ENCODE results near the gene TTN. TPM values are rescaled to one million over a fixed set of nuclear protein-coding genes. Genes with fewer than 3 reads are reported as not detected.

Gene TTN
- polyA plus RNA-seq, 3 donors: under 0.01 to 0.12 (median 0.08) TPM

- intact Hi-C loops (cut with micrococcal nuclease): no loop called here
- H3K27me3 Mint-ChIP-seq (ENCODE audit: low read depth in 3 of 3): peaks cover 0 to 2% (median 0%) of the 10 kb centered on the region in 3 donors
- no peak overlapping the region for H3K27ac Mint-ChIP-seq
Observed at GRCh38 chr2:178704876-178705275, 102.3 kb downstream of the TTN start.

DNA sequence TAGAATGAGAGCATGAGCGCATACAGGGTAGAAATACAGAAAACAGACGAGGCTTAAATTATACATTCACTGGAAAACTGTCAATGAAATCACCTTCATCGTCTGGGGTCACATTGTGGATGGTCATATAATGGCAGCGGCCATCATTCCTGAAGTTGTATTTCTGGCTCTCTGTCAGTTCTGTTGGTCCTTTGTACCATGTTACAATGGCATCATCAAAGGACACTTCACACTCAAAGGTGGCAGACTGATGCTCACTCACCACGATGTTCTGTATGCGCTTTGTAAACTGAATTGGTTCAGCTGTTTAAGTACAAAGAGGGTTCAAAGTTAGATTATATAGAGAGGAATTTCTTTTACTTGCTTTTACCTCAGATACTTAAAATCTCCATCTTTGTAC lies 104.9 kb downstream of the TTN start:
- 96% methylated on average over 3 of the region's 6 CpGs for WGBS (ENCODE audit: insufficient coverage)
- Histone ChIP-seq H3K9ac (ENCODE audit: insufficient read depth, low read length, poor library complexity, severe bottlenecking) (no peak overlapping the region), H3K4me1 (ENCODE audit: control insufficient read depth in 1 of 2, insufficient read depth in 2 of 2, low read length in 2 of 2) (no peaks in the 10 kb centered on the region), H3K36me3 (replicated peaks in 1 of 2; ENCODE audit: control insufficient read depth in 1 of 2, insufficient read depth in 2 of 2, low read length in 2 of 2) (no peaks in the 10 kb centered on the region), H3K4me3 (replicated peaks in 1 of 3; ENCODE audit: low read depth in 2 of 3, low read length in 3 of 3) (no peak overlapping the region), H3K79me2 (ENCODE audit: insufficient read depth, low read length) (no peaks in the 10 kb centered on the region), H3K9me3 (replicated peaks in 1 of 2; ENCODE audit: control insufficient read depth in 1 of 2, insufficient read depth in 1 of 2, low read length in 2 of 2) (no peaks in the 10 kb centered on the region), H4K20me1 (ENCODE audit: insufficient read depth, low read length) (no peaks in the 10 kb centered on the region), H3K4me2 (replicated peaks; ENCODE audit: extremely low read depth, low read length, poor library complexity, severe bottlenecking) (no peak overlapping the region), H3K27ac (ENCODE audit: low read depth in 1 of 2, low read length in 2 of 2) (no peak overlapping the region), H2AFZ (ENCODE audit: insufficient read depth, low read depth, low read length, poor library complexity, severe bottlenecking) (no peak overlapping the region), H3K27me3 (ENCODE audit: control insufficient read depth in 2 of 2, insufficient read depth in 2 of 2, low read length in 2 of 2) (no peaks in the 10 kb centered on the region)
- peaks cover 0 to 2% (median 0%) of the 10 kb centered on the region in 3 donors for H3K27me3 Mint-ChIP-seq (ENCODE audit: low read depth in 3 of 3)
- peaks cover 2% of the 10 kb centered on the region for H3K4me1 Mint-ChIP-seq
- H3K36me3 Mint-ChIP-seq: no peaks in the 10 kb centered on the region
- no peak overlapping the region for H3K27ac Mint-ChIP-seq
- intact Hi-C loops (cut with micrococcal nuclease): no loop called here
- DNase-seq: no peak
- no peak overlapping the region for H3K4me3 Mint-ChIP-seq
- no peak for TF ChIP-seq CTCF (IDR thresholded peaks at IDR 0.05)
- H3K9me3 Mint-ChIP-seq: peaks cover 0 to 4% (median 0%) of the 10 kb centered on the region in 7 donors

More at GRCh38 chr2:178704876-178705275, 102.3 kb downstream of the TTN start:
- H3K27ac ChIP-seq (ENCODE audit: low read depth in 1 of 2, low read length in 2 of 2): no peak overlapping the region
- no peaks in the 10 kb centered on the region for H3K79me2 ChIP-seq (ENCODE audit: insufficient read depth, low read length)
- H3K9me3 Mint-ChIP-seq: no peaks in the 10 kb centered on the region
- WGBS (ENCODE audit: insufficient coverage): no CpG with 5 or more reads among the region's 5 CpGs
- no peak overlapping the region for H2AFZ ChIP-seq (ENCODE audit: insufficient read depth, low read depth, low read length, poor library complexity, severe bottlenecking)
- no peaks in the 10 kb centered on the region for H3K36me3 ChIP-seq (replicated peaks in 1 of 2; ENCODE audit: control insufficient read depth in 1 of 2, insufficient read depth in 2 of 2, low read length in 2 of 2)
- no peak overlapping the region for H3K4me3 Mint-ChIP-seq
- no peak overlapping the region for H3K4me3 ChIP-seq (replicated peaks in 1 of 3; ENCODE audit: low read depth in 2 of 3, low read length in 3 of 3)
- H3K27me3 ChIP-seq (ENCODE audit: control insufficient read depth in 2 of 2, insufficient read depth in 2 of 2, low read length in 2 of 2): no peaks in the 10 kb centered on the region
- H3K4me1 ChIP-seq (ENCODE audit: control insufficient read depth in 1 of 2, insufficient read depth in 2 of 2, low read length in 2 of 2): no peaks in the 10 kb centered on the region
- no peak overlapping the region for H3K9ac ChIP-seq (ENCODE audit: insufficient read depth, low read length, poor library complexity, severe bottlenecking)
- H4K20me1 ChIP-seq (ENCODE audit: insufficient read depth, low read length): no peaks in the 10 kb centered on the region
- H3K9me3 ChIP-seq (replicated peaks in 1 of 2; ENCODE audit: control insufficient read depth in 1 of 2, insufficient read depth in 1 of 2, low read length in 2 of 2): no peaks in the 10 kb centered on the region
- H3K4me2 ChIP-seq (replicated peaks; ENCODE audit: extremely low read depth, low read length, poor library complexity, severe bottlenecking): no peak overlapping the region
- peaks cover 2% of the 10 kb centered on the region for H3K4me1 Mint-ChIP-seq
- DNase-seq: no peak
- TF ChIP-seq CTCF (IDR thresholded peaks at IDR 0.05): no peak
- no peaks in the 10 kb centered on the region for H3K36me3 Mint-ChIP-seq

Measured in CD14-positive monocyte (primary cell).